ENCODE measurements around the gene PRPF40B.
A peak's percentile ranks its signal among the peaks of the same experiment; 100 is the strongest.

Gene PRPF40B

GRCh38 chr12:49645146-49646039 lies 22.0 kb downstream of the PRPF40B start:
- Histone ChIP-seq H3K9me3 (ENCODE audit: control insufficient read depth in 5 of 5, low read length in 5 of 5) (no peaks in the 10 kb centered on the region), H3K4me3 (ENCODE audit: low read depth in 1 of 5, low read length in 5 of 5) (no peak overlapping the region), H3K27ac (ENCODE audit: low read depth, low read length) (no peak overlapping the region), H3K4me1 (ENCODE audit: control insufficient read depth in 5 of 5, insufficient read depth in 5 of 5, low read length in 5 of 5) (peaks cover 0 to 58% (median 21%) of the 10 kb centered on the region in 5 donors), H3K36me3 (ENCODE audit: control insufficient read depth in 5 of 5, insufficient read depth in 5 of 5, low read length in 5 of 5) (peaks cover 0 to 85% (median 79%) of the 10 kb centered on the region in 5 donors), H3K27me3 (ENCODE audit: control insufficient read depth in 5 of 5, insufficient read depth in 4 of 5, low read length in 5 of 5) (no peaks in the 10 kb centered on the region), H3K9ac (ENCODE audit: low read length in 5 of 5) (no peak overlapping the region)

GRCh38 chr12:49646331-49646830 lies 23.0 kb downstream of the PRPF40B start:
- peak overlapping the region; percentile 65 for H3K27ac ChIP-seq (ENCODE audit: low read depth, low read length)
- no peaks in the 10 kb centered on the region for H3K27me3 ChIP-seq (ENCODE audit: control insufficient read depth in 5 of 5, insufficient read depth in 4 of 5, low read length in 5 of 5)
- no peaks in the 10 kb centered on the region for H3K9me3 ChIP-seq (ENCODE audit: control insufficient read depth in 5 of 5, low read length in 5 of 5)
- no peak overlapping the region for H3K4me3 ChIP-seq (ENCODE audit: low read depth in 1 of 5, low read length in 5 of 5)
- peaks cover 0 to 58% (median 21%) of the 10 kb centered on the region in 5 donors for H3K4me1 ChIP-seq (ENCODE audit: control insufficient read depth in 5 of 5, insufficient read depth in 5 of 5, low read length in 5 of 5)
- H3K36me3 ChIP-seq (ENCODE audit: control insufficient read depth in 5 of 5, insufficient read depth in 5 of 5, low read length in 5 of 5), result peaks cover 0 to 95% (median 85%) of the 10 kb centered on the region in 5 donors
- peak overlapping the region in 1 of 5 donors; percentile 28 for H3K9ac ChIP-seq (ENCODE audit: low read length in 5 of 5)

GRCh38 chr12:49646871-49647654 lies 23.7 kb downstream of the PRPF40B start:
- Histone ChIP-seq H3K4me1 (ENCODE audit: control insufficient read depth in 5 of 5, insufficient read depth in 5 of 5, low read length in 5 of 5) (peaks cover 0 to 58% (median 21%) of the 10 kb centered on the region in 5 donors), H3K36me3 (ENCODE audit: control insufficient read depth in 5 of 5, insufficient read depth in 5 of 5, low read length in 5 of 5) (peaks cover 0 to 96% (median 85%) of the 10 kb centered on the region in 5 donors), H3K9me3 (ENCODE audit: control insufficient read depth in 5 of 5, low read length in 5 of 5) (no peaks in the 10 kb centered on the region), H3K4me3 (ENCODE audit: low read depth in 1 of 5, low read length in 5 of 5) (no peak overlapping the region), H3K27ac (ENCODE audit: low read depth, low read length) (peak overlapping the region; percentile 65), H3K27me3 (ENCODE audit: control insufficient read depth in 5 of 5, insufficient read depth in 4 of 5, low read length in 5 of 5) (no peaks in the 10 kb centered on the region), H3K9ac (ENCODE audit: low read length in 5 of 5) (peak overlapping the region in 1 of 5 donors; percentile 25)

GRCh38 chr12:49647827-49648711 lies 24.7 kb downstream of the PRPF40B start:
- peaks cover 0 to 58% (median 21%) of the 10 kb centered on the region in 5 donors for H3K4me1 ChIP-seq (ENCODE audit: control insufficient read depth in 5 of 5, insufficient read depth in 5 of 5, low read length in 5 of 5)
- no peaks in the 10 kb centered on the region for H3K9me3 ChIP-seq (ENCODE audit: control insufficient read depth in 5 of 5, low read length in 5 of 5)
- H3K36me3 ChIP-seq (ENCODE audit: control insufficient read depth in 5 of 5, insufficient read depth in 5 of 5, low read length in 5 of 5), result peaks cover 0 to 96% (median 85%) of the 10 kb centered on the region in 5 donors
- no peaks in the 10 kb centered on the region for H3K27me3 ChIP-seq (ENCODE audit: control insufficient read depth in 5 of 5, insufficient read depth in 4 of 5, low read length in 5 of 5)
- peak overlapping the region; percentile 65 for H3K27ac ChIP-seq (ENCODE audit: low read depth, low read length)
- no peak overlapping the region for H3K4me3 ChIP-seq (ENCODE audit: low read depth in 1 of 5, low read length in 5 of 5)
- peak overlapping the region in 1 of 5 donors; percentile 8 for H3K9ac ChIP-seq (ENCODE audit: low read length in 5 of 5)

- Histone ChIP-seq H3K9ac (ENCODE audit: low read length in 5 of 5) (no peak overlapping the region), H3K27ac (ENCODE audit: low read depth, low read length) (peak overlapping the region; percentile 65), H3K27me3 (ENCODE audit: control insufficient read depth in 5 of 5, insufficient read depth in 4 of 5, low read length in 5 of 5) (no peaks in the 10 kb centered on the region), H3K4me3 (ENCODE audit: low read depth in 1 of 5, low read length in 5 of 5) (no peak overlapping the region), H3K9me3 (ENCODE audit: control insufficient read depth in 5 of 5, low read length in 5 of 5) (no peaks in the 10 kb centered on the region), H3K36me3 (ENCODE audit: control insufficient read depth in 5 of 5, insufficient read depth in 5 of 5, low read length in 5 of 5) (peaks cover 0 to 96% (median 85%) of the 10 kb centered on the region in 5 donors), H3K4me1 (ENCODE audit: control insufficient read depth in 5 of 5, insufficient read depth in 5 of 5, low read length in 5 of 5) (peaks cover 0 to 63% (median 21%) of the 10 kb centered on the region in 5 donors)
Measured at GRCh38 chr12:49648712-49649003, 25.3 kb downstream of the PRPF40B start.

GRCh38 chr12:49649445-49649844 lies 26.1 kb downstream of the PRPF40B start:
- H3K9ac ChIP-seq (ENCODE audit: low read length in 5 of 5), result no peak overlapping the region
- H3K4me1 ChIP-seq (ENCODE audit: control insufficient read depth in 5 of 5, insufficient read depth in 5 of 5, low read length in 5 of 5), result peaks cover 0 to 69% (median 22%) of the 10 kb centered on the region in 5 donors
- H3K9me3 ChIP-seq (ENCODE audit: control insufficient read depth in 5 of 5, low read length in 5 of 5), result no peaks in the 10 kb centered on the region
- no peak overlapping the region for H3K4me3 ChIP-seq (ENCODE audit: low read depth in 1 of 5, low read length in 5 of 5)
- no peaks in the 10 kb centered on the region for H3K27me3 ChIP-seq (ENCODE audit: control insufficient read depth in 5 of 5, insufficient read depth in 4 of 5, low read length in 5 of 5)
- no peak overlapping the region for H3K27ac ChIP-seq (ENCODE audit: low read depth, low read length)
- H3K36me3 ChIP-seq (ENCODE audit: control insufficient read depth in 5 of 5, insufficient read depth in 5 of 5, low read length in 5 of 5), result peaks cover 0 to 95% (median 84%) of the 10 kb centered on the region in 5 donors

- Histone ChIP-seq H3K9me3 (ENCODE audit: control insufficient read depth in 5 of 5, low read length in 5 of 5) (no peaks in the 10 kb centered on the region), H3K9ac (ENCODE audit: low read length in 5 of 5) (no peak overlapping the region), H3K4me3 (ENCODE audit: low read depth in 1 of 5, low read length in 5 of 5) (no peak overlapping the region), H3K36me3 (ENCODE audit: control insufficient read depth in 5 of 5, insufficient read depth in 5 of 5, low read length in 5 of 5) (peaks cover 0 to 98% (median 85%) of the 10 kb centered on the region in 5 donors), H3K4me1 (ENCODE audit: control insufficient read depth in 5 of 5, insufficient read depth in 5 of 5, low read length in 5 of 5) (peaks cover 0 to 69% (median 23%) of the 10 kb centered on the region in 5 donors), H3K27me3 (ENCODE audit: control insufficient read depth in 5 of 5, insufficient read depth in 4 of 5, low read length in 5 of 5) (no peaks in the 10 kb centered on the region), H3K27ac (ENCODE audit: low read depth, low read length) (no peak overlapping the region)
Measured at GRCh38 chr12:49649892-49650291, 26.5 kb downstream of the PRPF40B start.

- Histone ChIP-seq H3K9me3 (ENCODE audit: control insufficient read depth in 5 of 5, low read length in 5 of 5) (no peaks in the 10 kb centered on the region), H3K27me3 (ENCODE audit: control insufficient read depth in 5 of 5, insufficient read depth in 4 of 5, low read length in 5 of 5) (no peaks in the 10 kb centered on the region), H3K4me1 (ENCODE audit: control insufficient read depth in 5 of 5, insufficient read depth in 5 of 5, low read length in 5 of 5) (peaks cover 0 to 69% (median 21%) of the 10 kb centered on the region in 5 donors), H3K27ac (ENCODE audit: low read depth, low read length) (no peak overlapping the region), H3K4me3 (ENCODE audit: low read depth in 1 of 5, low read length in 5 of 5) (no peak overlapping the region), H3K9ac (ENCODE audit: low read length in 5 of 5) (no peak overlapping the region), H3K36me3 (ENCODE audit: control insufficient read depth in 5 of 5, insufficient read depth in 5 of 5, low read length in 5 of 5) (peaks cover 0 to 94% (median 77%) of the 10 kb centered on the region in 5 donors)
Measured at GRCh38 chr12:49651855-49652254, 28.5 kb downstream of the PRPF40B start.

GRCh38 chr12:49652921-49653520 lies 29.7 kb downstream of the PRPF40B start:
- Histone ChIP-seq H3K27ac (ENCODE audit: low read depth, low read length) (no peak overlapping the region), H3K36me3 (ENCODE audit: control insufficient read depth in 5 of 5, insufficient read depth in 5 of 5, low read length in 5 of 5) (peaks cover 0 to 95% (median 80%) of the 10 kb centered on the region in 5 donors), H3K27me3 (ENCODE audit: control insufficient read depth in 5 of 5, insufficient read depth in 4 of 5, low read length in 5 of 5) (no peaks in the 10 kb centered on the region), H3K9me3 (ENCODE audit: control insufficient read depth in 5 of 5, low read length in 5 of 5) (no peaks in the 10 kb centered on the region), H3K9ac (ENCODE audit: low read length in 5 of 5) (no peak overlapping the region), H3K4me1 (ENCODE audit: control insufficient read depth in 5 of 5, insufficient read depth in 5 of 5, low read length in 5 of 5) (peaks cover 0 to 69% (median 15%) of the 10 kb centered on the region in 5 donors), H3K4me3 (ENCODE audit: low read depth in 1 of 5, low read length in 5 of 5) (no peak overlapping the region)

Data from subcutaneous abdominal adipose tissue (tissue), 5 donors.